Activated CD4-positive, alpha-beta T cell treated with anti-CD3 and anti-CD28 coated beads, Interleukin-2, amount 50 U/mL, for 4 hours (primary cell): Measurements from ENCODE around the gene MBD6.

Experiments
- DNase-seq, 2 experiments: peaks; one replicate each; pipeline ENCODE4 v3.0.0-alpha.2; 2020

MBD6 gene

GRCh38 chr12:57528831-57529555 is 6.4 kb downstream of the MBD6 start:
- DNase-seq, result no peak

GRCh38 chr12:57529831-57530230 is 7.2 kb downstream of the MBD6 start:
- no peak for DNase-seq

- no peak for DNase-seq
Measured at GRCh38 chr12:57530396-57531142, 7.9 kb downstream of the MBD6 start.

GRCh38 chr12:57531836-57532235 is 9.2 kb downstream of the MBD6 start:
- no peak for DNase-seq

GRCh38 chr12:57533108-57533507 is 10.5 kb downstream of the MBD6 start:
- DNase-seq, result no peak

GRCh38 chr12:57534250-57534649 is 11.6 kb downstream of the MBD6 start:
- DNase-seq, result no peak

- DNase-seq, result no peak
Measured at GRCh38 chr12:57534991-57535543, 12.4 kb downstream of the MBD6 start.

- DNase-seq, result no peak
Measured at GRCh38 chr12:57535764-57536596, 13.4 kb downstream of the MBD6 start.

GRCh38 chr12:57536597-57536942 is 13.9 kb downstream of the MBD6 start:
- no peak for DNase-seq

- DNase-seq, result no peak
Measured at GRCh38 chr12:57539134-57539768, 16.6 kb downstream of the MBD6 start.

- no peak for DNase-seq
Measured at GRCh38 chr12:57541001-57541400, 18.4 kb downstream of the MBD6 start.

GRCh38 chr12:57541717-57542116 is 19.1 kb downstream of the MBD6 start:
- no peak for DNase-seq

- no peak for DNase-seq
Measured at GRCh38 chr12:57543581-57543980, 21.0 kb downstream of the MBD6 start.

- no peak for DNase-seq
Measured at GRCh38 chr12:57545809-57546437, 23.3 kb downstream of the MBD6 start.

- DNase-seq, result peak; percentile 92 to 94
Measured at GRCh38 chr12:57546438-57547287, 24.0 kb downstream of the MBD6 start, which contains the start of gene DCTN2. TSS of gene DCTN2 (minus strand) at chr12:57547192. CDS start at chr12:57547063, 129 bp downstream.

GRCh38 chr12:57547288-57548012 is 24.8 kb downstream of the MBD6 start:
- DNase-seq, result no peak

GRCh38 chr12:57548013-57548315 is 25.3 kb downstream of the MBD6 start:
- no peak for DNase-seq

- DNase-seq, result no peak
Measured at GRCh38 chr12:57548488-57548887, 25.9 kb downstream of the MBD6 start.

GRCh38 chr12:57549203-57549908 is 26.7 kb downstream of the MBD6 start:
- DNase-seq, result no peak
